ENCODE results near the gene TRIM69.

DNA sequence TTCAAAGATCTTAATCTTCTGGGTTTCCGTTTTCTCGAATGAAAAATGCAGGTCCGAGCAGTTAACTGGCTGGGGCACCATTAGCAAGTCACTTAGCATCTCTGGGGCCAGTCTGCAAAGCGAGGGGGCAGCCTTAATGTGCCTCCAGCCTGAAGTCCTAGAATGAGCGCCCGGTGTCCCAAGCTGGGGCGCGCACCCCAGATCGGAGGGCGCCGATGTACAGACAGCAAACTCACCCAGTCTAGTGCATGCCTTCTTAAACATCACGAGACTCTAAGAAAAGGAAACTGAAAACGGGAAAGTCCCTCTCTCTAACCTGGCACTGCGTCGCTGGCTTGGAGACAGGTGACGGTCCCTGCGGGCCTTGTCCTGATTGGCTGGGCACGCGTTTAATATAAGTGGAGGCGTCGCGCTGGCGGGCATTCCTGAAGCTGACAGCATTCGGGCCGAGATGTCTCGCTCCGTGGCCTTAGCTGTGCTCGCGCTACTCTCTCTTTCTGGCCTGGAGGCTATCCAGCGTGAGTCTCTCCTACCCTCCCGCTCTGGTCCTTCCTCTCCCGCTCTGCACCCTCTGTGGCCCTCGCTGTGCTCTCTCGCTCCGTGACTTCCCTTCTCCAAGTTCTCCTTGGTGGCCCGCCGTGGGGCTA lies 25.1 kb upstream of the TRIM69 start, which contains the start of the genes B2M and PATL2:
- TF ChIP-seq, protein P1, sequence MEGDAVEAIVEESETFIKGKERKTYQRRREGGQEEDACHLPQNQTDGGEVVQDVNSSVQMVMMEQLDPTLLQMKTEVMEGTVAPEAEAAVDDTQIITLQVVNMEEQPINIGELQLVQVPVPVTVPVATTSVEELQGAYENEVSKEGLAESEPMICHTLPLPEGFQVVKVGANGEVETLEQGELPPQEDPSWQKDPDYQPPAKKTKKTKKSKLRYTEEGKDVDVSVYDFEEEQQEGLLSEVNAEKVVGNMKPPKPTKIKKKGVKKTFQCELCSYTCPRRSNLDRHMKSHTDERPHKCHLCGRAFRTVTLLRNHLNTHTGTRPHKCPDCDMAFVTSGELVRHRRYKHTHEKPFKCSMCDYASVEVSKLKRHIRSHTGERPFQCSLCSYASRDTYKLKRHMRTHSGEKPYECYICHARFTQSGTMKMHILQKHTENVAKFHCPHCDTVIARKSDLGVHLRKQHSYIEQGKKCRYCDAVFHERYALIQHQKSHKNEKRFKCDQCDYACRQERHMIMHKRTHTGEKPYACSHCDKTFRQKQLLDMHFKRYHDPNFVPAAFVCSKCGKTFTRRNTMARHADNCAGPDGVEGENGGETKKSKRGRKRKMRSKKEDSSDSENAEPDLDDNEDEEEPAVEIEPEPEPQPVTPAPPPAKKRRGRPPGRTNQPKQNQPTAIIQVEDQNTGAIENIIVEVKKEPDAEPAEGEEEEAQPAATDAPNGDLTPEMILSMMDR (IDR thresholded peaks at IDR 0.05; ENCODE audit: insufficient read depth, low read depth, low read length): no peak
- no peak for TF ChIP-seq EZH2 (IDR thresholded peaks at IDR 0.05; ENCODE audit: insufficient read depth, low read length)

Measured in astrocyte (in vitro differentiated cells and primary cell).